GM21723 (cell line): ENCODE results near the gene DCX.
"Not testable (repeated sequence)": the region's sequence is repeated elsewhere in the genome, so short reads cannot be mapped to it uniquely, and the experiment has no call there.

Experiments
- ATAC-seq: cut with Tn5 transposase; IDR thresholded peaks from one replicate; pipeline ENCODE4 v1.9.1; 2021; ENCODE audit warnings: mild to moderate bottlenecking, moderate library complexity; ENCODE audit not compliant: unreplicated experiment

The DCX gene

DNA sequence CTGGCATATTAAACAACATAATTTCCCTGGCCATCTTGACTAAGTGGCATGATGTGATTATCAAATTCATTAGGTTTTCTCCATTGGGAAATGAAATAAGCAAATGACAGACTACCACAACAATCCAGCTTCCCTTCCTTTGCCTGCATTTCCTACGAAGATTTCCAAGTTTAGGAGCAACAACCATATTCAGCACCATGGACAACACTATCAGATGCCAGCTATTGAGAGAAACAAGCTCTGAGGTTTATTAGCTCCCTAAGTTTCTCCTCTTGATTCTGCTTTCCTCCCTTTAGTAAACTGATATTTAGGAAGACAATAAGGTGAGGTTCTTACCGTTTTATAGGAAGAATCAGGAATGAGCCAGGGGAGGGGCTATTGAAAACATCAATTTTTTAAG lies 36.2 kb downstream of the DCX start:
- ATAC-seq = no peak

DNA sequence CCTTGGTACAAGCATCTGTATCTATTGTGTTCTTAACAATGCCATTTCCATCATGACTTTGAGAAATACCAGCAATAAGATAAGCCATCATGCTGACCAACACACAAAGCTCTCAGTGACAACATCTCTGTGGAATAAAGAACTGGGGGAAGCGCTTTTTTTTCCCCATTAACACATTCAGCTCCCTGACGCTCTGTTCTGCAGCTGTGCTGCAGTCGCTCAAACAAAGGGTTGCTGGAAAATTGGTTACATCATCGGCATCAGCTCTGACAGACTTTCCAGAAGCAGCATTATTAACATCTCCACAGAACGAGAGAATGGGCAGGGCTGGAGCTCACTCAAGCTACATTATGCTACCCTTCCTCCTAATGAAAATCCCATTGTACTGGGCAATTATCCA lies 39.9 kb downstream of the DCX start:
- no peak for ATAC-seq

DNA sequence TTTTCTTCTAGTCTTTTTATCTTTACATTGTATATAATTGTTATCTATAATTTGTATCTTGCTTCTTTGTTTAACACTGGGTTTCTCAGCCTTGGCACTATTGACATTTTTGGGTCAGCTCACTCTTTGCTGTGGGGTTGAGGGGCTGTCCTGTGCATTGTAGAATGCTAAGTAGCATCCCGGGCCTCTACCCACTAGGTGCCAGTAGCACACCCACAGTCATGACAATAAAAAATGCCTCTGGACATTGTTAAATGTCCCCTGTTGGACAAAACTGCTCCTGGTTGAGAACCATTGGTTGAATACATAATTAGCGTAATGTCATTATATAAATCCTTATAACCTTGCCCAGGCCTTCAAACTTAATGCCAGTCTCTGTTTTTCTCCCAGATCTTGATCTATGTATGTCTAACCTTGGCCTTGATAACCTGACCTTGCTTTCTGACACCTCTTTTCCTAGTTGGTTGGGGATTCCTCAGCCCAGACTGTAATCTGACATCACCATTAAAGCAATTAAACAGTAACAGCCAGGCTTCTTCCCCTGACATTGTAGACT lies 46.1 kb downstream of the DCX start:
- no peak for ATAC-seq

DNA sequence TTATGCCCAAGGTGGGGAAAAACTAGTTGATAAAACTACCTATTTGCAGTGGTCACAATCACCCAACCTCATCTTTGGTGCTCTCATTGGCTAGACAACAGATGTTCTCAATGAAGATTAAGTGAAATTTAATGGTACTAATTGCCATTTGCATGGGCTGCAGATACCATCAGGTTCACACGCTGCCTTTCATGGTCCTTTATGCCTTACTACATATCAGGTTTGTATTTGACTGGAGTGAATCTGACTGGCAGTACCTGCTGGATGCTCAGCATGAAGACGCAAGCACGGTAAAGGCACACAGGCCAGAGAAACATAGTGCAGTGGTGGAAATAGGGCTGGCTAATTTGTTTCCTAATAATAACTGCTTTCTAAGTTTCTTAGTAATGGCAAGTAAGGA lies 48.3 kb downstream of the DCX start:
- no peak for ATAC-seq

DNA sequence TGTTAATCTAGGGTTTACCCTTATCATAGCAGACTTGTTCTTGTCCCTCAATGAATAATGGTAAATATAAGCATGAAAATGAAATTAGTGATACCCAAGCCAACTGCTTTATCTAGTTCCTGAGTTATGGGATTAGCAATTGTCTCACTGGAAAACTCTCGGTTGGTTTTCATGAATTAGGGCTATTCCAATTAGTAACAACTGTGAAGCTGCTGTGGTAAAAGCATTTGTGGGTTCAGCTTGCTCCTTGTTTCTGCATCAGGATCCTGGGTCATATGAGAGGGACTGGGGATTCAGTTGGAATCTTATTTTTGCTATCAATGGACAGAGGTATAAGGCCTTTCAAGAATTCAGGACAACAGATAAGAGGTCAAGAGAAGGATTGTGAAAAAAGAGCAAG lies 50.2 kb downstream of the DCX start:
- ATAC-seq = no peak

DNA sequence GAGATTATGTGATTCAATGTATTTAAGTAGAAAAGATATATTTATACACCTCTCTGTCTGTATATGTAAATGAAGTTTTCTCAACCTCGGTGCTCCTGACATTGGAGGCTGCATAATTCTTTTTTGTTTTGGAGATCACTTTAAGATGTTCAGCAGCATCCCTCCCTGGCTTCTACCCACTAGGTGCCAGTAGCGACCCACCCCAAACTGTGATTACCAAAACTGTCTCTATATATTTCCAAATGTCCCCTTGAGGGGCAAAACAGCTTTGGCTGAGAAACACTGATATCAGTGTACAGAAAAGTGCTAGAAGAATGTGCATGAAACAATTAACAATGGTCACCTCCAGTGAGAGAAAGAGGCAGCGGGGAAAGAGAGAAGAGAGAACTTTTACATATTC lies 51.2 kb downstream of the DCX start:
- no peak for ATAC-seq

DNA sequence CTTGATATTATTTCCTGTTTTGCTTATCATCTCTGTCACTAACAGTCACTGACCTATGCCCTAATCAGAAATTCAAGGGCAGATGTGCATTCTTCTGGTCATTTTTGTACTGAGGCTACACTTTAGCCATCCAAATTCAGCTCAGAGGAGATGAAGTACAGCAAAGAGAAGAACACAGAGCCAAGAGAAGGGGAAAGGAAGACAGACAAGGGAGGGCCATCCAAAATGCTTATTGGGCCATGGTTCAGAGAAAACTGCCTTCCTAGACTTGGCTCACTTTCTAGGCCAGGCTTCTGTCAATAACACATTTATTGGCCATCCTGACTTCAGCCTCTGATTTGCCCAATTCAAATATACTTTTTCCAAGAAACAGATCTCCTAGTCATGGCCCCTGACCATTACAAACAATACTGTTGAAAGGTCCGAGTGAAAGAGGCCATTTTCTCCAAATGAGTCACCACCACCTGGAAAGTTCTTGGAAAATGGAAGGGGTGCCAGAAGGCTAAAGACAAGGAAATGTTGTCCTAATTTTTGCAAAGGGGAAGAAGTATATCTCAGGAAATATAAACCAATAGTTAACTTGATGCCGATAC lies 56.4 kb downstream of the DCX start:
- no peak for ATAC-seq

DNA sequence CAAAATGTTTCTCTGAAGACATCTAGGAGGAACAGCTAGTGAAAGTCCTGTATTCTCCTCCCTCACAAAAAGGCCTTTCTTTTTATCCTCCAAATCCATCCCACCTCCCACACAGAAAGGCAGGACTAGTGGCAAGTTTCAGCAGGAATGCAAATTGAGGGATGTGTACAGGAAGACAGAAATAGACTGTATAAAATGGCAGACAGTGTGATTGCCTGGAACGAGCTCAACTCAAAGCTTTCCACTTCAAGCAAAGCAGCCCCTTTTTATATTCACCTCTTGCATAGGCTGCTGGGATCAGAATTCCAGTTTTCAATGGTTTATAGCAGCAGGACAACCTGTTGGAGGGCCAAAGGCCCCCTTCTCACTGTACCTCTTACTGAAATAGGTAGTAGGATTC lies 57.5 kb downstream of the DCX start:
- no peak for ATAC-seq

DNA sequence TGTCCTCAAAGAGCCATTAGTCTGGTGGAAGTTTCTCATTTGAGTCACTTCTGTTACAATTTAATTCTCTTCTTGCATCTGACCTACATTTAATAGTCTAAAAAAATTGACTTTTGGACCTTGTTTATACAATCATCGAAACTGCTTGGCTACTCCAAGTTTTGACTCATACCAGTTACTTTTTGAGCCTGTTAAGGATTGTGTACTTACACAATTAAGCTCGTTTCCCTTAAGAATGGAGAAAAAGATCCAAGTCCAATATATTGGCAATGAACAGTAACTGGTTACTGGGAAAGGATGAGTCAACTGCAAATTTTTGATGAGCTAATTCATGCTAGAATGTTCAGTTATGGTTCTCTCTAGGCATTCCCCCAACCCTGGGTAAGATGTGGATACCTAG lies 58.2 kb downstream of the DCX start:
- no peak for ATAC-seq

DNA sequence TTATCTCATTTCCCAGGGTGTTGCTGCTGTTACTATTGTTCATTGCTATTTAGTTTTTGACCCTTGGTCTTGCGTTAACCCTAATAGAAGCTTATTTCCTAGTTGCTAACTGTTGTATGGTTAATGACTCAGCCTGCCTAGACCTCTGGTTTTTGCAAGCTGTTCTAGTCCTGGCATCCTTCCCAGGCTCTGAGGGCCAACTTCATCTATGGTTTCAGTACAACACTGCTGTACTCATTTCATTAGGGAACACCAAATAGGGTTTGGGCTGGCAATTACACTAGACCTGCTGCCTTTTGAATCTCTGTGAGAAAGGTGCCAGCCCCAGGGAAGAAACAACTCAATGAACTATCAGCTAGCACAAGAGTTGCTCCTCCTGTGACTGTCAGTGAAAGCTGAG lies 59.6 kb downstream of the DCX start:
- no peak for ATAC-seq

DNA sequence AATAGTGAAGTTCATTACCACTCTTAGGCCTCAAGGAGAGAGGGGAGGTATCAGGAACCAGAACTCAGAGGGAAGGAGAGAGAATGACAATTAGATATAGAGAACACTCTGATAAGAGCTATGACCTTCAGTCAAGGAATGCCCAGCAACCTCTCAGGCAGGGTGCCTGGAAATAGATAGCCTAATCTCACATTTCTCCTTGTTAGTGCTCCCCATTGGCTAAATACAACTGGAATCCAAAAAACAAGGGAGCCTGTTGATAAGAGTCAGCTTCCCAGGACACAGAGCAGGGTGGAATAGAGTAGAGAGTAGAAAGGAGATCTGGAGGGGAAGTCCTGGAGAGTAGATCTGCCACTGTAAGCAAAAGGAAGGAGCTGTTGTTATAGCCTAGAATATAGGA lies 62.1 kb downstream of the DCX start:
- no peak for ATAC-seq

DNA sequence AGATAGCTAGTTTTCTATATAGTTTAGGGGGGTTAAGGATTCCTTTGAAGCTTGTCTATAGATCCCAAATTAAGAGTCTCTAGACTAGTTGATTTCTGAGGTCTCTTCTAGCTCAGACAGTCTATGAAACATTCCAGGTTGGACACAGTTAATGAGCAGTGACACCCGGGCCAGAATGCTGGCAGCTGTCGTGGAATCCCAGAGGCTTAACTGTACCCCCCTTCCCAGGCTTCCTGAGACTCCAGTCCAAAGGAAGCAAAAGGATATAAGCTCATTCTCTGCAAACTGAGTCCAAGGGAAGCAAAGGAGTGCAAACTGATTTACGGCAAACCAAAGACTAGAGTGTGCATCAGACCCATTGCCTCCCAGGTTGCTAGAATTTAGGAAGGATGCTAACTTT lies 62.9 kb downstream of the DCX start:
- ATAC-seq = no peak

DNA sequence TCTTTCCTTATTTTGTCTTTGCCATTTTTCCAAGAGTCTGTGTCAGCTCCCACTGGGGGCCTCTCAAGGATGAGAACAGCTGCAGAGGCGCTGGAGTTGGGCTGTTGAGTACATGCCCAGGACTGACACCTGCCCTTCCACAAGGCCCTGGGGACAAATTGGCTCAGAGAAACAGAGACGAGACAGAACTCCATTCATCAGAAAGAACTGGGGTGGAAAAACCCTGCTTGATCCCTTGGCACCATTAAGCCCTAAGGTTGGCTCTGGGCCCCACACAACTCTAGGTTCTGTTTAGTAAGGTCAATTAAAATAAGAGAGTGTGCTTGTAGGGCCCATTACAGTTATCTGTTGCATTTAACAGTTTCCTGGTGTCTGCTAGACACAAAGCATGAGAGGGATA lies 63.6 kb downstream of the DCX start:
- ATAC-seq = no peak

DNA sequence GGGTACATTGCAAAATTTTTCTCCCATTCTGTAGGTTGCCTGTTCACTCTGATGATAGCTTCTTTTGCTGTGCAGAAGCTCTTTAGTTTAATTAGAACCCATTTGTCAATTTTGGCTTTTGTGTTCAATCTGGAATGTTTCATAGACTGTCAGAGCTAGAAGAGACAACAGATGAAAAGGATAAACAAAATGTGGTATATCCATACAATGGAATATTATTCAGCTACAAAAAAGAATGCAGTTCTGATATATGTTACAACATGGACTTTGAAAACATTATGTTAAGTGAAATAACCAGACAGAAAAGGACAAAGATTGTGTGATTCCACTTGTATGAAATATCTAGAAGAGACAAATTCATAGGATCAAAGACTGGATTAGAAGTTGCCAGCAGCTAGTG lies 65.8 kb downstream of the DCX start:
- ATAC-seq = not testable (repeated sequence)

DNA sequence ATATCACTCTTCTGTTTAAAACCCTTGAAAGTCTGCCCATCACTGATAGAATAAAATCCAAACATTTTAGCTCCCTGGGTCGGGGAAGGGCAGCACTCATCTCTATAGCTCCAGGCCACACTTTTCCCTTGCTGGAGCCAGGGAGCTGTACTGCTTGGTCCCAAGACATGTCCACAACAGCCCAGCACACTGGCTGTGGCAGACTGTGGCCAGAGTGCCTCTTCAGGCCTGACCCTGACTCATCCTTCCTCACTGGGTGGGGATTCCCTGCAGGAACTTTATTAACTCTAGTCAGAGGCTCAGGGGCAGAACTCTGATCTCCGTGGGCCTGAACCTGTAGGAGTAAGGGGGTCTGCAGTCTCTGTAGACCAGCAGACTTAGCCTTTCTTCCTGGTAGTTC lies 71.9 kb downstream of the DCX start:
- no peak for ATAC-seq

DNA sequence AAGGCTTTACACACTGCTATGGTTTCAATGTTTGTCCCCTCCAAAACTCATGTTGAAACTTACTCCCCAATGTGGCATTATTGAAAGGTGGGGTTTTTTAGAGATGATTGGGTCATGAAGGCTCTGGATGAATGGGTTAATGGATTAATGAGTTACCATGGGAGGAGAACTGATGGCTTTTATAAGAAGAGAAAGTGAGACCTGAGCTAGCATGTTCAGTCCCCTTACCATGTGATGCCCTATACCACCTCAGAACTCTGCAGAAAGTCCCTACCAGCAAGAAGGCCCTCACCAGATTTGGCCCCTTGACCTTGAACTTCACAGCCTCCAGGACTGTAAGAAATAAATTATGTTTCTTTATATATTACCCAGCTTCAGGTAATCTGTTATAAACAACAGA lies 72.8 kb downstream of the DCX start:
- ATAC-seq = no peak

DNA sequence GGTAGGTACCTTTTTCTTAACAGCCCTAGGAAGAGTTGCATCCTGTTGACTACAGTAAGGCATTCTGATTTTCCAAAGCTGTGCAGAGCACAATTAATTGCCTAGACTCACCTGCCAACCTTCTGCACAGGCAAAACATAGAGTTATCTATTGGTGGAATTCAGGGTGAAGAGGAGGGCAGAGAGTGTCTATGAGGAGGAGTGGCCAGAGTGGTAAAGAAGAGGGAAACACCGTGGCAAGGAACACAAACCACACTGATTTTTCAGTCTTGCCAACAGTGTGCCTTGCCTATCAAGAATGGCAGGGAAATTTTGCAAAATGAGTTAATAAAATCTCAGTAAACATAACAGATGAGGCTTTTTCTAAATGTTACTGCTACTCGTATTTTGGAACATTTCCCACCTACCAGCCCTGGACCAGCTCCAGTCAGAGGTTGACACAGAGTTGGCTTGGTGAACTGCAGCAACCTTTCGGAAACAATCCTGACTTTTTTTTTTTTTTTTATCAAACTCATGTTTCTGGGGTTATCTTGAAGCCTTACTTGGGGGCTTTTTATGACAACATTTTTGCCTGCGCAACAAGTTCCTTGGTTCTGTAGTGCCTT lies 73.8 kb downstream of the DCX start:
- no peak for ATAC-seq

DNA sequence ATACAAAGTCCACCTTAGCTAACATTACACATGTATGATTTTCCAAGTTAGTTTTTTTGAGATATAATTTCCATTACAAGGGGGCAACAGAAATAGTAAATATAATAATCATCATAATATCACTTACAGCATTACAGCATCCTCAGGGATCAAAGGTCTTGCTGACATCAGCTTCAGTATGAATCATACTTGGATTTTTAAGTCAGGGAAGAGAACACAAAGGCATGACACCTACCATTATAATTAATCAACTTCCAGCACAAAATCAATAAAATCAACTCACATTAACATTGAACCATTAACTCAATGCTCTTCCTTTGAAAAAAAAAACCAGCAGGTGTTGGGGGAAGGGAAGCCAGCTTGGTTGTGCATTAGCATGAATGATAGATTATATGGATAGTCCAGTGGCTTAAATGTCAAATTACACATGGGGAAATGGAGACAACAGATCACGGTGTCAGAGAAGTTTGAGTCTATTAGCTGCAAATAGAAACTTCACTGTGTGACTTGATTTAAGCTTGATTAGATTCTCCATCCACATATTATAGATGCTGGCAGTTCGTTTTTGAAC lies 74.8 kb downstream of the DCX start:
- ATAC-seq = no peak

DNA sequence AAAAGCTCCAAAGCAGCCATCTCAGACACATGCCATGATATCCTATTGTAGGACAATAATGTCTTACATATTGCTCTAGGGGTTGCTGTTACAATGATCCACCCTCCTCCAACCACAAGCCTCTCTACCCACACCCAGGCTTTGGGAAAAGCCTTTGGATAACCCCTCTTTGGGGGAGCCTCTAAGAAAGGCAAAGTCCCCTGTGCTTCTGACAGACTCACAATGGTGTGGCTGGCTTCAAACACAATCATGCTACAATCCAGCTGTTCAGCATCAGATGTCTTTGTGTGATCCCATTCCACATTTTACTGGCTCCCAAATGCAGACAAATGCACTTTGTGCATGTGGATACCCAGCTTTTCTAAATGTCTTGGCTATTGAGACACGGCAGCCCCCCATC lies 75.9 kb downstream of the DCX start:
- no peak for ATAC-seq

DNA sequence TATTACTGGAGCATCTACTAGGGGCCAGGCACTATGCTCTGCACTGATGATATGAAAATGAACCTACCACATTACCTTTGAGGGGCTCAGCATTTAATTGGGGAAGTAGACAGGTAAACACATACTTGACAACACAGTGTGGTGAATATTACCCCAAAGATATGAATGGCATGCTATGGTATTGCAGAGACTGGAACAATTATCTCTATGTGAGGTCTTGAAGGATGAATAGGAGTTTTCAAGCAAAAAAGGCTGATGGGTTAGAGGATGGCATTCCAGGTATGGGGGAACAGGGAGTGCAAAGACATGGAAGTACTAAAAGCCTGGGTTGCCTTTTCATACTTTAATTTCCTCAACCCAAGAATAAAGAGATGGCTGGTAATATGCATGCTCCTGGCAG lies 82.6 kb downstream of the DCX start:
- ATAC-seq = no peak

DNA sequence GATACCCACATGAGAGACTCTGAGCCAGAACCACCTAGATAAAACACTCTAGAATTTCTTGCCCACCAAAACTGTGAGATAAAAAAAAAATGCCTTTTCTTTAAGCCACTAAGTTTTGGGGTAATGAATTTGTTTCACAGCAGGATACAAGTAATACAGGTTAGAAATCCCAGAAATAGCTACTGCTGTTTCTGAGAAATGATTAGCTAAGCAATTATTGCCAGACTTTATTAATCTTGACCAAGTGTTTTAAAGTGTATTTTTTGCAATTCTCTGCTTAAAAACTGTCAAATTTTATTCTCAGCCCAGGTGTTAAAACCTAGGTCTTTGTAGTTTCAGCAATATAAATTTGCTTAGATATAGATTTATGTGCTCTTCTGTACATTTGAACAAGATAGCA lies 83.1 kb downstream of the DCX start:
- no peak for ATAC-seq

DNA sequence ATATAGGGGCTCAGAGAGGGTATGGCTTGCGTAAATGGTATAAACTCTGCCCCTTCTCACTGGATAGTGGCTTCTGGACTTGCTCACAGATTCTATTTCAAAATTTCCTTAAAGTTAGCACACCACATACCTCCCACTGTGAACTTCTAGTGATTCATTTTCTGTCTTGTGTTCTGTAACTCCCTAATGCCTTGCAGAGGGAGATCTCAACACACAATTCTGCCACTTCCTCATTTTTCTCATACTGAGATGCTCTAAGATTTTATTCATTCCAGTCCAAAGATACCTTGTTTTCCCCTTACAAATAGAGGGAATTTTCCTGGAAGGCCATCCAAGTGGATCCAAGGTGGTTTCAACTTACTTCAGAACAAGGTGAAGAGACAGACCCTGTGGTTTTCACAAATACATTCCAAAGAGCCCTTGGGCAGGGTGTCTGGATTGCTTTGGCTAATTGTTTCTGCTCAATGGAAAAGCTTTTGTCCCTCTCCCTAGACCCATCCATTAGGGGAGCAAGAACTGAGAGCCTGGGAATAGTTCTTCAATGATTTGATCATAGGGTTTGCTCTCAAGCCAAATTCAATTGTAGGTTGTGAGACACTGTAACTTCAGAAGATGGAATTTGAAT lies 89.6 kb downstream of the DCX start:
- ATAC-seq = no peak
